SK-N-SH treated with all-trans-retinoic acid at 6 μM for 48 hours (cell line): Measurements from ENCODE around the gene HK2.

Experiments used
- ARNTL ChIP-seq: fragments of 450-650 bp; formaldehyde crosslinking; IDR thresholded peaks from 2 replicates; pipeline ENCODE4 v1.5.0; 2020; ENCODE audit warnings: low read depth, mild to moderate bottlenecking, moderate library complexity, borderline replicate concordance
- BACH2 ChIP-seq: fragments of 250-450 bp; sonication (Bioruptor Pico); IDR thresholded peaks from 2 replicates; pipeline ENCODE4 v1.9.0; 2021; ENCODE audit warnings: mild to moderate bottlenecking, borderline replicate concordance
- CSRNP3 ChIP-seq: fragments of 250-450 bp; sonication (Bioruptor Pico); IDR thresholded peaks from 2 replicates; pipeline ENCODE4 v1.5.1; 2021; ENCODE audit warnings: mild to moderate bottlenecking, moderate library complexity
- GLIS3 ChIP-seq: fragments of 250-450 bp; sonication (Bioruptor Pico); IDR thresholded peaks from 2 replicates; pipeline ENCODE4 v1.5.0; 2020; ENCODE audit warnings: mild to moderate bottlenecking, moderate library complexity
- ISL1 ChIP-seq: fragments of 250-450 bp; sonication (Bioruptor Pico); IDR thresholded peaks from 2 replicates; pipeline ENCODE4 v2.1.2; 2022; ENCODE audit warnings: mild to moderate bottlenecking, moderate library complexity
- PATZ1 ChIP-seq: fragments of 250-450 bp; sonication (Bioruptor Pico); IDR thresholded peaks from 2 replicates; pipeline ENCODE4 v1.8.0; 2020; ENCODE audit warnings: mild to moderate bottlenecking, moderate library complexity, borderline replicate concordance
- POU6F1 ChIP-seq: fragments of 250-450 bp; sonication (Bioruptor Pico); IDR thresholded peaks from 2 replicates; pipeline ENCODE4 v1.8.0; 2021; ENCODE audit warnings: low read depth, mild to moderate bottlenecking, moderate library complexity, borderline replicate concordance
- RARB ChIP-seq: fragments of 250-450 bp; sonication (Bioruptor Pico); IDR thresholded peaks from 2 replicates; pipeline ENCODE4 v1.8.0; 2021; ENCODE audit warnings: mild to moderate bottlenecking, moderate library complexity
- TOX ChIP-seq: fragments of 250-450 bp; sonication (Bioruptor Pico); IDR thresholded peaks from 2 replicates; pipeline ENCODE4 v1.8.0; 2021; ENCODE audit warnings: mild to moderate bottlenecking, moderate library complexity, borderline replicate concordance
- ZFP3 ChIP-seq: fragments of 250-450 bp; sonication (Bioruptor Pico); IDR thresholded peaks from 2 replicates; pipeline ENCODE4 v1.5.0; 2020; ENCODE audit warnings: mild to moderate bottlenecking, moderate library complexity
- ZFP30 ChIP-seq: fragments of 450-650 bp; formaldehyde crosslinking; IDR thresholded peaks from 2 replicates; pipeline ENCODE4 v1.5.0; 2022; ENCODE audit warnings: mild to moderate bottlenecking, moderate library complexity
- ZNF565 ChIP-seq: fragments of 450-650 bp; formaldehyde crosslinking; conservative IDR thresholded peaks from 2 replicates; pipeline ENCODE4 v1.5.0; 2020; ENCODE audit warnings: low read depth, mild to moderate bottlenecking, moderate library complexity
- ZNF70 ChIP-seq: fragments of 450-650 bp; formaldehyde crosslinking; IDR thresholded peaks from 2 replicates; pipeline ENCODE4 v1.5.0; 2020; ENCODE audit warnings: mild to moderate bottlenecking, moderate library complexity

GRCh38 chr2:74843899-74844298 is 10.0 kb downstream of the HK2 start:
- TF ChIP-seq ISL1 (CRISPR knock-in tag) = no peak
- TF ChIP-seq ARNTL (CRISPR knock-in tag) = no peak
- TF ChIP-seq ZFP30 (CRISPR knock-in tag) = no peak
- no peak for TF ChIP-seq PATZ1
- TF ChIP-seq ZNF70 (CRISPR knock-in tag) = no peak
- TF ChIP-seq CSRNP3 (CRISPR knock-in tag) = no peak
- no peak for TF ChIP-seq RARB (CRISPR knock-in tag)
- no peak for TF ChIP-seq GLIS3 (CRISPR knock-in tag)
- no peak for TF ChIP-seq ZFP3
- TF ChIP-seq BACH2 = no peak
- TF ChIP-seq POU6F1 (CRISPR knock-in tag) = no peak
- no peak for TF ChIP-seq ZNF565 (CRISPR knock-in tag)
- TF ChIP-seq TOX (CRISPR knock-in tag) = no peak
